Panc1 (cell line): Measurements from ENCODE around the gene TMEM30B. TPM values are rescaled to one million over a fixed set of nuclear protein-coding genes. Genes with fewer than 3 reads are reported as not detected.

ENCODE experiments used
- ATAC-seq: fragments of 200-7000 bp; cut with Tn5 transposase; 2 replicates; pipeline ENCODE4 v1.9.1; 2020; ENCODE audit warnings: mild to moderate bottlenecking, moderate library complexity
- BruUV-seq: library from RNA; stranded (reverse); fragments of 400-500 nt; replicated peaks from 2 replicates; lab custom pipeline; 2021; lab: Mats Ljungman, UMichigan
- CTCF ChIA-PET: fragments of 300-600 bp; sonication (Branson Sonifier 250); formaldehyde crosslinking; loops from one replicate; lab custom pipeline; 2022; ENCODE audit warnings: antibody characterized with exemption; lab: Charles Lee
- POLR2A ChIA-PET: fragments of 300-600 bp; sonication (Branson Sonifier 250); formaldehyde crosslinking; loops from one replicate; lab custom pipeline; 2022; ENCODE audit warnings: antibody characterized with exemption; lab: Charles Lee
- DNase-seq: peaks from one replicate; pipeline ENCODE4 v3.0.0-alpha.2; 2010; ENCODE audit warnings: low read depth, low spot score
- H3K27ac ChIP-seq: 2 replicates; pipeline ENCODE4 v1.5.1; 2011; ENCODE audit warnings: mild to moderate bottlenecking, low read length, inconsistent platforms
- H3K27me3 ChIP-seq: fragments of 200-500 bp; sonication (Bioruptor generic); 2 replicates; pipeline ENCODE4 v1.6.0; 2014; ENCODE audit warnings: low read length, inconsistent platforms; ENCODE audit not compliant: control insufficient read depth, insufficient read depth
- H3K36me3 ChIP-seq: fragments of 200-500 bp; sonication (Bioruptor generic); 2 replicates; pipeline ENCODE4 v1.5.1; 2014; ENCODE audit warnings: inconsistent platforms, mild to moderate bottlenecking, low read length, moderate library complexity; ENCODE audit not compliant: control insufficient read depth, insufficient read depth
- H3K4me1 ChIP-seq: 2 replicates; pipeline ENCODE4 v1.5.1; 2011; ENCODE audit warnings: inconsistent platforms, mild to moderate bottlenecking, low read length, moderate library complexity; ENCODE audit not compliant: control insufficient read depth, insufficient read depth
- H3K4me3 ChIP-seq, 2 experiments: 2 replicates each; pipeline ENCODE4 v1.5.1; 2011 to 2012; ENCODE audit warnings: low read depth in 2 of 2, low read length in 2 of 2, mild to moderate bottlenecking in 2 of 2, inconsistent platforms in 1 of 2, moderate library complexity in 1 of 2
- H3K9me3 ChIP-seq: fragments of 200-500 bp; sonication (Bioruptor generic); 2 replicates; pipeline ENCODE4 v1.5.1; 2014; ENCODE audit warnings: low read depth, mild to moderate bottlenecking, inconsistent platforms, low read length, moderate library complexity; ENCODE audit not compliant: control insufficient read depth, insufficient read depth
- CTCF ChIP-seq: fragments of 450-650 bp; IDR thresholded peaks from 2 replicates; pipeline ENCODE4 v1.5.1; 2017; ENCODE audit warnings: mild to moderate bottlenecking
- POLR2AphosphoS5 ChIP-seq: IDR thresholded peaks from 2 replicates; pipeline ENCODE4 v1.6.1; 2012; ENCODE audit warnings: mild to moderate bottlenecking, low read depth, low read length, moderate library complexity
- SIN3A ChIP-seq: IDR thresholded peaks from 2 replicates; pipeline ENCODE4 v1.6.1; 2012; ENCODE audit warnings: low read depth, mild to moderate bottlenecking, low read length, moderate library complexity, borderline replicate concordance; ENCODE audit not compliant: insufficient read depth
- TCF7L2 ChIP-seq: IDR thresholded peaks from 2 replicates; pipeline ENCODE4 v1.6.1; 2011; ENCODE audit warnings: mild to moderate bottlenecking, low read depth, low read length, inconsistent platforms
- in situ Hi-C: cut with HindIII; loops from 2 replicates; pipeline ENCODE4 v1.10.0; 2016; ENCODE audit warnings: low sequenced_read_pairs, low pct_unique_long_range_greater_than_20kb
- intact Hi-C: fragments of 100-400 bp; cut with micrococcal nuclease; formaldehyde crosslinking; loops from one replicate; pipeline ENCODE4 v1.10.0; 2022; ENCODE audit not compliant: unreplicated experiment
- total RNA-seq: library from RNA; stranded (reverse); gene quantifications from one replicate; pipeline ENCODE4 v1.2.1, GENCODE V29; 2021; ENCODE audit not compliant: unreplicated experiment
- TF ChIP-seq, protein P1 (sequence below), 2 experiments: IDR thresholded peaks; 2 replicates each; pipeline ENCODE4 v1.6.1; 2011 to 2012; ENCODE audit warnings: low read depth in 2 of 2, control low read depth in 1 of 2, low read length in 1 of 2, mild to moderate bottlenecking in 1 of 2, moderate library complexity in 1 of 2; ENCODE audit not compliant: insufficient read depth in 1 of 2

TMEM30B gene
- total RNA-seq, 1 experiment from 2014 or later: 0.10 TPM

DNA sequence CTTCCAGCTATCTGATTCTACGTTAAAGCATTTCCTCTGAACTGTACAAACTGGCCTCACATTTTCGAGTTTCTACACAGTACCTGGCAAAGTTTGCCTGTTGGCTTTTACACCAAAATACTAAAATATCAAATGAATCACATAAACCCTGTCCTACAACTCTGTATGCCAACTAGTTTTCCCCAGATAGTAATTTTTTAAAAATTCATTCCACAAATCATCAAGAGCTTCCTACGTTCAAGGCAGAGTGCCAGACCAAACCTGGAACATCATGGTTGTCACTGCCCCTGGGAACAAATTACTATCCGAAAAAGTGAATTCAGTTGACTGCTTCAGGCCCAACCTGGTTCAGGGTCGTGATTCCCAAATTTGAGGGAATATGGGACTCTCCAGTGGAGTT is 2.1 kb downstream of the TMEM30B start:
- Histone ChIP-seq H3K27ac (no peak overlapping the region), H3K4me3 (no peak overlapping the region), H3K36me3 (no peaks in the 10 kb centered on the region), H3K4me1 (no peaks in the 10 kb centered on the region), H3K9me3 (no peaks in the 10 kb centered on the region), H3K27me3 (peaks cover 23% of the 10 kb centered on the region)
- BruUV-seq: no TSS peak
- in situ Hi-C loops (no loop called here), intact Hi-C loops (no loop called here)
- DNase-seq (no peak), ATAC-seq (no peak)
- ChIA-PET POLR2A (no interaction called here), CTCF (no interaction called here)
- TF ChIP-seq, protein P1, sequence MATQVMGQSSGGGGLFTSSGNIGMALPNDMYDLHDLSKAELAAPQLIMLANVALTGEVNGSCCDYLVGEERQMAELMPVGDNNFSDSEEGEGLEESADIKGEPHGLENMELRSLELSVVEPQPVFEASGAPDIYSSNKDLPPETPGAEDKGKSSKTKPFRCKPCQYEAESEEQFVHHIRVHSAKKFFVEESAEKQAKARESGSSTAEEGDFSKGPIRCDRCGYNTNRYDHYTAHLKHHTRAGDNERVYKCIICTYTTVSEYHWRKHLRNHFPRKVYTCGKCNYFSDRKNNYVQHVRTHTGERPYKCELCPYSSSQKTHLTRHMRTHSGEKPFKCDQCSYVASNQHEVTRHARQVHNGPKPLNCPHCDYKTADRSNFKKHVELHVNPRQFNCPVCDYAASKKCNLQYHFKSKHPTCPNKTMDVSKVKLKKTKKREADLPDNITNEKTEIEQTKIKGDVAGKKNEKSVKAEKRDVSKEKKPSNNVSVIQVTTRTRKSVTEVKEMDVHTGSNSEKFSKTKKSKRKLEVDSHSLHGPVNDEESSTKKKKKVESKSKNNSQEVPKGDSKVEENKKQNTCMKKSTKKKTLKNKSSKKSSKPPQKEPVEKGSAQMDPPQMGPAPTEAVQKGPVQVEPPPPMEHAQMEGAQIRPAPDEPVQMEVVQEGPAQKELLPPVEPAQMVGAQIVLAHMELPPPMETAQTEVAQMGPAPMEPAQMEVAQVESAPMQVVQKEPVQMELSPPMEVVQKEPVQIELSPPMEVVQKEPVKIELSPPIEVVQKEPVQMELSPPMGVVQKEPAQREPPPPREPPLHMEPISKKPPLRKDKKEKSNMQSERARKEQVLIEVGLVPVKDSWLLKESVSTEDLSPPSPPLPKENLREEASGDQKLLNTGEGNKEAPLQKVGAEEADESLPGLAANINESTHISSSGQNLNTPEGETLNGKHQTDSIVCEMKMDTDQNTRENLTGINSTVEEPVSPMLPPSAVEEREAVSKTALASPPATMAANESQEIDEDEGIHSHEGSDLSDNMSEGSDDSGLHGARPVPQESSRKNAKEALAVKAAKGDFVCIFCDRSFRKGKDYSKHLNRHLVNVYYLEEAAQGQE (IDR thresholded peaks at IDR 0.05; ENCODE audit: insufficient read depth in 1 of 2, low read depth in 2 of 2, low read length in 1 of 2): no peak
- TF ChIP-seq TCF7L2 (no peak), POLR2AphosphoS5 (no peak), CTCF (no peak)

GRCh38 chr14:61277784-61278183 is 3.4 kb downstream of the TMEM30B start:
- Histone ChIP-seq H3K27ac (no peak overlapping the region), H3K36me3 (no peaks in the 10 kb centered on the region), H3K4me3 (no peak overlapping the region), H3K9me3 (no peaks in the 10 kb centered on the region), H3K4me1 (no peaks in the 10 kb centered on the region), H3K27me3 (peaks cover 26% of the 10 kb centered on the region)
- ChIA-PET POLR2A (no interaction called here), CTCF (no interaction called here)
- no peak for ATAC-seq
- TF ChIP-seq SIN3A: no peak
- TF ChIP-seq CTCF: no peak
- TF ChIP-seq TCF7L2: no peak
- TF ChIP-seq, protein P1 (IDR thresholded peaks at IDR 0.05; ENCODE audit: insufficient read depth in 1 of 2, low read depth in 2 of 2, low read length in 1 of 2): no peak
- no peak for TF ChIP-seq POLR2AphosphoS5
- BruUV-seq: no TSS peak
- in situ Hi-C loops (no loop called here), intact Hi-C loops (no loop called here)
- no peak for DNase-seq
